T-helper 1 cell (primary cell): ENCODE measurements around the gene SPIN2B.

Experiments used
- DNase-seq, 5 donors: peaks; one replicate each; pipeline ENCODE4 v3.0.0-alpha.2; 2012 to 2020

The SPIN2B gene

GRCh38 chrX:57070185-57070984 is 51.0 kb downstream of the SPIN2B start:
- no peak for DNase-seq
